Transverse colon (tissue), 4 donors: Measurements from ENCODE around the gene SCTR.

Experiments
- CTCF ChIP-seq, 5 experiments: fragments of 200-600 bp in 3 of 5; fragments of 450-650 bp in 2 of 5; sonication (generic) in 3 of 5; IDR thresholded peaks; 1 replicate in 2 of 5; 2 replicates in 3 of 5; pipeline ENCODE4 v1.5.1; 2016 to 2017; ENCODE audit warnings: antibody characterized with exemption in 5 of 5, inconsistent platforms in 3 of 5, mild to moderate bottlenecking in 2 of 5, moderate library complexity in 1 of 5
- EP300 ChIP-seq: sonication (generic); formaldehyde crosslinking; IDR thresholded peaks from one replicate; pipeline ENCODE4 v1.6.1; 2017; ENCODE audit warnings: antibody characterized with exemption, low read depth
- POLR2A ChIP-seq: fragments of 450-650 bp; IDR thresholded peaks from one replicate; pipeline ENCODE4 v1.6.1; 2016; ENCODE audit warnings: antibody characterized with exemption, mild to moderate bottlenecking, moderate library complexity
- POLR2AphosphoS5 ChIP-seq, 3 donors: sonication (generic); formaldehyde crosslinking; IDR thresholded peaks; one replicate each; pipeline ENCODE4 v1.6.1; 2016; ENCODE audit warnings: antibody characterized with exemption in 3 of 3

GRCh38 chr2:119393971-119394748 lies 130.1 kb downstream of the SCTR start:
- TF ChIP-seq CTCF (IDR thresholded peaks at IDR 0.05) (no peak), EP300 (no peak), POLR2AphosphoS5 (IDR thresholded peaks at IDR 0.05) (no peak), POLR2A (no peak)
